HEK293T (cell line): Measurements from ENCODE around the gene TRDN.

ENCODE experiments used
- ARNT ChIP-seq: fragments of 450-650 bp; IDR thresholded peaks from 2 replicates; pipeline ENCODE4 v1.6.1; 2017; ENCODE audit warnings: mild to moderate bottlenecking
- BHLHE40 ChIP-seq: fragments of 450-650 bp; IDR thresholded peaks from 2 replicates; pipeline ENCODE4 v1.6.1; 2016; ENCODE audit warnings: mild to moderate bottlenecking, moderate library complexity, borderline replicate concordance
- ELF4 ChIP-seq: fragments of 450-650 bp; IDR thresholded peaks from 2 replicates; pipeline ENCODE4 v1.6.1; 2017; ENCODE audit warnings: antibody characterized with exemption
- FOXA1 ChIP-seq: fragments of 450-650 bp; IDR thresholded peaks from 2 replicates; pipeline ENCODE4 v1.6.1; 2016; ENCODE audit warnings: mild to moderate bottlenecking
- FOXK2 ChIP-seq: fragments of 450-650 bp; IDR thresholded peaks from 2 replicates; pipeline ENCODE4 v1.6.1; 2016; ENCODE audit warnings: mild to moderate bottlenecking
- FOXM1 ChIP-seq: fragments of 450-650 bp; IDR thresholded peaks from 2 replicates; pipeline ENCODE4 v1.6.1; 2017; ENCODE audit warnings: mild to moderate bottlenecking, borderline replicate concordance
- HDGF ChIP-seq: fragments of 450-650 bp; IDR thresholded peaks from 2 replicates; pipeline ENCODE4 v1.6.1; 2017; ENCODE audit warnings: antibody characterized with exemption, borderline replicate concordance
- LEF1 ChIP-seq: fragments of 450-650 bp; IDR thresholded peaks from 2 replicates; pipeline ENCODE4 v1.6.1; 2017; ENCODE audit warnings: mild to moderate bottlenecking, borderline replicate concordance
- NFRKB ChIP-seq: fragments of 450-650 bp; IDR thresholded peaks from 2 replicates; pipeline ENCODE4 v1.6.1; 2016; ENCODE audit warnings: mild to moderate bottlenecking, moderate library complexity
- SP1 ChIP-seq: fragments of 450-650 bp; IDR thresholded peaks from 2 replicates; pipeline ENCODE4 v1.6.1; 2017

GRCh38 chr6:123562264-123562663 is 74.5 kb downstream of the TRDN start:
- TF ChIP-seq FOXA1 (no peak), ARNT (no peak), FOXK2 (no peak), ELF4 (no peak), NFRKB (no peak), SP1 (no peak), LEF1 (no peak), BHLHE40 (no peak), FOXM1 (no peak), HDGF (no peak)
